Right forelimb (tissue), 1 donor: Measurements from ENCODE around the gene ADRA2B.
"Not testable (repeated sequence)": the region's sequence is repeated elsewhere in the genome, so short reads cannot be mapped to it uniquely, and the experiment has no call there.

ENCODE experiments used
- DNase-seq: peaks from one replicate; pipeline ENCODE4 v3.0.0-alpha.2; 2018

ADRA2B gene

DNA sequence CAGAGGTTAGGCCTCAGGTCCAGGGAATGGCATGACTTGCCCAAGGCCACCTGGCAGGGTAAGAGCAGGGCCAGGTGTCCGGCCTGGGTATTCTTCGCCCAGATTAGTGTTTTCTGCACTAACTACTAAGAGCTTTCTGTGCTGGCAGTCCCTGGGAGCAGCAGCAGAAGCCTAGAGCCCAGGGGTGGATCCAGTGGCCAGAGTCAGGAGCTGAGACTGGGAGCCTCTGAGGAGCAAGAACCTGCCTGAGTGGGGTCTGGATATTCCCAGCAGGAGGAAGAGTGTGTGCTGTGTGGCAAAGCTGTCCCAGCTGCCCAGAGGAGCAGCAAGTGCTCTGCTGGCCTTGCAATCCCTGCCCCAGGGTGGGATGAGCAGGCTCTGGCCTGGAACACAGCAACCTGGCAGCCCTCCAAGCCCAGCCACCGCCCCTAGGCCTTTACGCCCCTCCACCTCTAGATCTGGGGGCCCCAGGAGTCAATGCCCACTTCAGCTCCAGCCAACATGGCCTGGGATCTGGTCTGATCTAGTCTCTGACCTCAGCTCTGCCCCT, 50.9 kb downstream of the ADRA2B start:
- DNase-seq: no peak

DNA sequence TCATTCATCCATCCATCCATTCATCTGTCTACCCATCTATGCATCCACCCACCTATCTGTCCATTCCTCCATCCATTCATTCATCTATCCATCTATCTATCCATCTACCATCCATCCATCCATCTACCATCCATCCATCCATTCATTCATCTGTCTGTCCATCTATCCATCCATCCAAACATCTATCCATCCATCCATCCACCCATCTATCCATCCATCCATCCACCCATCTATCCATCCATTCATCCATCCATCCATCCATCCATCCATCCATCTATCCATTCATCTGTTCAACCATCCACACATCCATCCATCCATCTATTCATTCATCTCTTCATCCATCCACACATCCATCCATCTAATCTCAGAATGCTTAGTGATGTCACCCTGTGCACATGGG, 51.6 kb downstream of the ADRA2B start:
- DNase-seq: not testable (repeated sequence)

DNA sequence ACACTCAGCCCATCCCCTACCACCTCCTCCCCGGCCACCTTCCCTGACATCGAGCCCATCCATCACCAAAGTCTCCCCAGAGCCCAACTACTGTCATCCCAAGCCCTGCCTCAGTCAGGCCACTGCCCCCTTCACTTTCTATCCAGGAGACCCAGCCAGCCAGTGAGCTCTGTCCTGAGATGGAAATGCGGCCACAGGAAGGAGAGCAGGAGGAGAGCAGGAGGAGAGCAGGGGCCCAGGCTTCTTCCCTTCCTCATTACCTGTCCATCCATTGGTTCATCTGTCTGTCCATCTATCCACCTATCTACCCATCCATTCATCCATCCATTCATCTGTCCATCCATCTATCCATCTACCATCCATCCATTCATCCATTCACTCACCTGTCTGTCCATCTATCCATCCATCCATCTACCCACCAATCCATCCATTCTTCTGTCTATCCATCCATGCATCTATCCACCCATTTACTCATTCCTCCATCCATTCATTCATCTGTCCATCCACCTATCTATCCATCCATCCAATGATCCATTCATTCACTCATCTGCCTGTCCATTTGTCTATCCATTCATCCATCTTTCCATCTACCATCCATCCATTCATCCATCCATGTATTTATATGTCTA, 52.2 kb downstream of the ADRA2B start:
- not testable (repeated sequence) for DNase-seq

DNA sequence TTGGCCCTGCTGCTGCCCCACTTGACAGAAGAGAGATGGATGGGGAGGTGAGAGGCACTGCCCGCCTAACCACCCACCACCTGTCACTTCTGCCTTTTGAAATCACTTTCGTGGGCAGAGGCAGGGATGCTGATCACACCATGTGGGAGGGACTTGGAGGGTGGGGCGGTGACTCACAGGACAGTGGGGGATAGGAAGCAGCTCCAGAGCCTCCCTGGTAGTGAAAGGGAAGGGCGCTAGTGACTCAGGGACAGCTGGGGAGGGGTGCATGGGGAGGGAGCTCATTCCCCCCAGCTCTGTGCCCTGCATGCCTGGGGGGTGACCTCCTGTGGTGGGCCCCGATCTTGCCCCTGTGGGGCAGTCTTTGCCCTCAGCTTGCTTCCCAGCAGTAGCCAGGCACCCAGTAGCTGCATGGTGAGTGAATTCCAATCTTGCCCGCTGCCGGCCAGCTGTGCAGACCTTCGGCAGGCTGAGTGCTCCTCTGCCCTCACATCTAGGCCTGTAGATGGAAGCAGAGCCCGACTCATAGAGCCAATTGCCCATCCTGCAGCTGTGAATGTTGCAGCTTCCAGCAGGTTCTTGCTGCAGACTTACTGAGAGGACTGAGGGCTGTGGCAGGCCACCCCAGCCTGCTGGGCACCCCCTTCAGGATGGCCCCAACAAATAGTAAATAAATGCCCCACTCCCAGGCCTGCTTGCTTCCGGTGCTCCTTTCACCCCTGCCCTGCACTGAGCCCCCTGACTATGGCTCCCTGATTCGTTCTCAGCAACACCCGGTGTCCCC, 53.1 kb downstream of the ADRA2B start:
- not testable (repeated sequence) for DNase-seq
